Fibroblast of the aortic adventitia (primary cell): ENCODE data around the gene SOX6. TPM values are rescaled to one million over a fixed set of nuclear protein-coding genes. Genes with fewer than 3 reads are reported as not detected.
A peak's percentile ranks its signal among the peaks of the same experiment; 100 is the strongest.

Experiments used
- DNase-seq: peaks from one replicate; pipeline ENCODE4 v3.0.0-alpha.2; 2010; ENCODE audit warnings: low read depth
- H3K4me3 ChIP-seq: 2 replicates; pipeline ENCODE4 v1.5.1; 2011; ENCODE audit warnings: low read depth, mild to moderate bottlenecking, control low read depth, low read length, moderate library complexity
- total RNA-seq: library from RNA; depleted of rRNA; stranded (reverse); fragments of >200 nt; gene quantifications from 2 replicates; pipeline ENCODE4 v1.2.3, GENCODE V29; 2012; ENCODE audit warnings: low replicate concordance
- TF ChIP-seq, protein P1 (sequence below): IDR thresholded peaks from 2 replicates; pipeline ENCODE4 v1.5.1; 2011; ENCODE audit warnings: mild to moderate bottlenecking, low read length, control low read depth, inconsistent platforms; ENCODE audit not compliant: insufficient read depth

The SOX6 gene
- total RNA-seq, 1 donor: 0.36 TPM

- DNase-seq: no peak
- no peak overlapping the region for H3K4me3 ChIP-seq
- TF ChIP-seq, protein P1, sequence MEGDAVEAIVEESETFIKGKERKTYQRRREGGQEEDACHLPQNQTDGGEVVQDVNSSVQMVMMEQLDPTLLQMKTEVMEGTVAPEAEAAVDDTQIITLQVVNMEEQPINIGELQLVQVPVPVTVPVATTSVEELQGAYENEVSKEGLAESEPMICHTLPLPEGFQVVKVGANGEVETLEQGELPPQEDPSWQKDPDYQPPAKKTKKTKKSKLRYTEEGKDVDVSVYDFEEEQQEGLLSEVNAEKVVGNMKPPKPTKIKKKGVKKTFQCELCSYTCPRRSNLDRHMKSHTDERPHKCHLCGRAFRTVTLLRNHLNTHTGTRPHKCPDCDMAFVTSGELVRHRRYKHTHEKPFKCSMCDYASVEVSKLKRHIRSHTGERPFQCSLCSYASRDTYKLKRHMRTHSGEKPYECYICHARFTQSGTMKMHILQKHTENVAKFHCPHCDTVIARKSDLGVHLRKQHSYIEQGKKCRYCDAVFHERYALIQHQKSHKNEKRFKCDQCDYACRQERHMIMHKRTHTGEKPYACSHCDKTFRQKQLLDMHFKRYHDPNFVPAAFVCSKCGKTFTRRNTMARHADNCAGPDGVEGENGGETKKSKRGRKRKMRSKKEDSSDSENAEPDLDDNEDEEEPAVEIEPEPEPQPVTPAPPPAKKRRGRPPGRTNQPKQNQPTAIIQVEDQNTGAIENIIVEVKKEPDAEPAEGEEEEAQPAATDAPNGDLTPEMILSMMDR: no peak
Measured at GRCh38 chr11:16358726-16359125, 2.4 kb upstream of the SOX6 start.

DNA sequence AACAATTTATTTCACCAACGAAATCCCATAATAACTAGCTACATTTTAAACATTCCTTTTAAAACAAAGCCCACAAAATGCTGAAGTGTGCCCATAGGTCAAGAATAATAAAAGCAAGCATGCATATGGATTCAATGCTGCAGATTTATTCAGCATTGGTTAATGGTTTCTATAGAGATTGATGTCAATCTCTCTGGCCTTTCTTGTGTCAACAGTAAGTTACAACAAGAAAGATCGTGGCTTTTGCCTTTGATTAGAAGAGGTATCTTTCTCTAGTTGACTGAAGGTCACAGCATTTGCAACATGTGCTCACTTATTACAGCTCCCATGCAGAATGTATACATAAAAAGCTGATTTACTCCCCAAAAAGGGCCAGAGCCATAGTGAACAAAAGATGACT lies 1.4 kb upstream of the SOX6 start:
- DNase-seq: no peak
- TF ChIP-seq, protein P1: no peak

DNA sequence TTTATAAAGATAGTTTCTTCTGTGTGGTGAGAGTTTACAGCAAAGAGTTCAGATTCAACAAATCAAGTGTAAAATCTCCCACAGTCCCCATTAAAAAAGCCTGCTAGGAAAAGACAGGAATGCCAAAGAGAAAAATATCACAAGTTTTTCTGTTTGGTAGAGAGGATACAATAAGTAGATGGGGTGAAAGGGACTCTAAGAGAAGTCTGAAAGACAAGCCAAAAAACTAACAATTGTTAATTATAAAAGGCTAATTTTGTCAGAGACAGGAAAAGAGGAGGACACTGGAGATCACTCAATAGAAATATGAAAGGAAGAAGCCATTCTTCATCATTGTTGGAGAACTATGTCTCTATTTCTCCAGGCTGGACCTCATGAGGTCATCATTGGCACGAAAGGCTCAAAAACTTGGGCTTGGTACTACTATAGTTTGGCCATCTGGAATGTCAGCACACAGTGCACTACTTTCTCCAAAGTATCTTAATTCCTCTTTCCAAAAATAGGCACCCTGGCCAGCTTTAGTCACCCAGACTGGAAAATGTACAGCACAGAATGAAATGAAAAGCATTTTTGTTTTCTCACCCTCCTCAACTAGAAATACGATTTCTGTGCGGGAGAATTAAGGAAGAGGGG lies 531 bp upstream of the SOX6 start:
- DNase-seq: peak; percentile 7
- TF ChIP-seq, protein P1: no peak
- H3K4me3 ChIP-seq: no peak overlapping the region

More for the DNA sequence above, 1.4 kb upstream of the SOX6 start:
- no peak overlapping the region for H3K4me3 ChIP-seq

GRCh38 chr11:16352707-16353106 lies 3.6 kb downstream of the SOX6 start:
- TF ChIP-seq, protein P1: no peak

DNA sequence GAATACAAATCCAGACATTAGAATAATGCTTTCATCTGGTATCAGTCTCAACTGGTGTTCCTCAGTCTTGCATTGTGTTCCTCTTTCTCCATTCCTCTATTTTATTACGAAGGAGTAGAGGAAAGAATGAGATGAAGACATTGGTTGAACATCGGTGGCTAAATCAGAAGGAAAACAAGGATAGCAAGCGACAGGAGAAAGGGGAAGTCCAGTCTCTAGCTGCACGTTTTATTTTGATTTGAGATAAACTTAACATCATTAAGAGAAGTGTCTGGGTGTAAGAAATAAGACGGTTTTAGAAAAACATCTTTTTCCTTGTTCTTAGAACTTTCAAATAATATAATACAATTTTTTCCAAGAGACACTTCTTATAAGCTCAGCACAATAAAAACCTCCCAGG lies 6.2 kb downstream of the SOX6 start:
- DNase-seq: no peak
- H3K4me3 ChIP-seq: no peak overlapping the region
- TF ChIP-seq, protein P1: no peak

More at GRCh38 chr11:16352707-16353106, 3.6 kb downstream of the SOX6 start:
- no peak for DNase-seq
- H3K4me3 ChIP-seq: no peak overlapping the region

- no peak overlapping the region for H3K4me3 ChIP-seq
- DNase-seq: no peak
- TF ChIP-seq, protein P1: no peak
Measured at GRCh38 chr11:16347928-16348685, 8.2 kb downstream of the SOX6 start.
